ENCODE data around the gene FBXO45. TPM values are rescaled to one million over a fixed set of nuclear protein-coding genes. Genes with fewer than 3 reads are reported as not detected.

Gene FBXO45
- total and polyA plus RNA-seq, 2 of the 13 experiments (the other 11 are each of a cell fraction or from before 2014, with no cell fraction given), result 7.0 to 12.1 TPM

DNA sequence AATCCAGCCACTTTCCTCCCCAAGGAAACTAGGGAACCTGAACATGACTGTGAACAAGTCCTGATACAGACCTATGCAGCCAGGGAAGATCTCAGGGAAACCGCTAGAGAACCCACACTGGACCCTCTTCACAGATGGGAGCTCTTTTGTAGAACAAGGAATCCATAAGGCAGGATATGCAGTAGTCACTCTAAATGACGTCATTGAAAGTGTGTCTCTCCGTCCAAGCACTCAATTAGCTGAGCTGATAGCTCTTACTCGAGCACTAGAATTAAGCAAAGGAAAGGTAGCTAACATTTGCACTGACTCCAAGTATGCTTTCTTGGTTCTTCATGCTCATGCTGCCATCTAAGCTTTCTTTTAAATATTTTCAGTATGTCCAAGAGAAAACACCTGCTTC, 43.3 kb upstream of the FBXO45 start:
- CTCF ChIA-PET (ENCODE audit: low intra/inter-chr PET ratio, low total read pairs), result no interaction called here
- WGBS (ENCODE audit: low lambda C conversion rate), result 22% methylated on average over 2 of the region's 4 CpGs
- BruUV-seq (replicated peaks), result no TSS peak

DNA sequence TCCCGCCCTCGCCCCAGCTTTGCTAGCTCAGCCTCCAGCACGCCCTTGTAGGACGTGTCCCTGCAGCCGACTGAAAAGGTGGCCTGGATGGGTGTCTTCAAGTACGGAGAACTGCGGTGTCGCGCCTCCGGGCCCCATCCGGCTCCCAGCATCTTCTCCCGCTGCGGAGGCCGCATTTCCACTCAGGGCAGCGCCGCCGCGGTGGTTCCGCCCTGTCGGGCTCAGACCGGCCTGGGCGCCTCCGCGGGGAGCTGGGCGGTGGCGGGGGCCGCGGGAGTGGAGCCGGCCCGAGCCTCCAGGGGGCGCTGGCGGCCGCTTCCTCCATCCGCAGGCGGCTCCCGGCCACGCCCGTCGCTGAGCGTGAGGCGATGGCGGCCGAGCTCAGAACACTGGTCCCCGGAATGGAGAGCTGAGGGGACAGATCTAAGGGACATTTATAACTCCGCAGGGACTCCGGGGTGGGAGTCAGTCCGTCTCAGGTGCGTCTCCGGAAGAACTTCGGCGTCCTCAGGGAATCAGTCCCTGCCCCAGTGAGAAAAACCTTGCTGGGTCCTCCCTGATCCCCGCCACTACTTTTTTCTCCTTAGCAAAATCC, 39.7 kb upstream of the FBXO45 start:
- WGBS (ENCODE audit: low lambda C conversion rate), result 70% methylated on average over 33 of the region's 52 CpGs
- ChIA-PET CTCF (ENCODE audit: low intra/inter-chr PET ratio, low total read pairs) (no interaction called here), POLR2A (no interaction called here)
- H3K36me3 ChIP-seq (replicated peaks in 1 of 2; ENCODE audit: control insufficient read depth in 1 of 2, insufficient read depth in 2 of 2, low read length in 2 of 2), result no peaks in the 10 kb centered on the region
- in situ Hi-C loops (cut with HindIII; ENCODE audit: extremely low pct_ligation_motif_present, low pct_unique_long_range_greater_than_20kb), result no loop called here
- intact Hi-C loops (cut with micrococcal nuclease; ENCODE audit: unreplicated experiment), result no loop called here
- H3K79me2 ChIP-seq (ENCODE audit: insufficient read depth, low read length), result no peaks in the 10 kb centered on the region
- ATAC-seq, result peak; percentile 90
- no peaks in the 10 kb centered on the region; a peak in 1 of 5 replicates for H3K27me3 ChIP-seq (ENCODE audit: control insufficient read depth in 1 of 2, insufficient read depth in 2 of 2, low read length in 2 of 2)
- no peak for FAIRE-seq
- no peaks in the 10 kb centered on the region; the same call in 1 of the 2 replicates for H3K9me3 ChIP-seq (ENCODE audit: low read length)
- DNase-seq (ENCODE audit: low spot score), result no peak
- H2AFZ ChIP-seq (ENCODE audit: low read length), result no peak overlapping the region
- H3K4me2 ChIP-seq (ENCODE audit: low read depth, low read length), result no peak overlapping the region
- no TSS peak for BruUV-seq (replicated peaks)
- no peaks in the 10 kb centered on the region for H4K20me1 ChIP-seq (ENCODE audit: insufficient read depth, low read length)
- no peak overlapping the region for H3K9ac ChIP-seq (ENCODE audit: insufficient read depth, low read depth, low read length)
- no peak overlapping the region for H3K27ac ChIP-seq (ENCODE audit: extremely low read length, insufficient read depth, low read length)
- no peak overlapping the region for H3K4me3 ChIP-seq (replicated peaks in 1 of 3; ENCODE audit: insufficient read depth in 1 of 3, low read depth in 2 of 3, low read length in 3 of 3)
- peaks cover 9% of the 10 kb centered on the region for H3K4me1 ChIP-seq (ENCODE audit: insufficient read depth, low read length)
- TF ChIP-seq, protein P1, sequence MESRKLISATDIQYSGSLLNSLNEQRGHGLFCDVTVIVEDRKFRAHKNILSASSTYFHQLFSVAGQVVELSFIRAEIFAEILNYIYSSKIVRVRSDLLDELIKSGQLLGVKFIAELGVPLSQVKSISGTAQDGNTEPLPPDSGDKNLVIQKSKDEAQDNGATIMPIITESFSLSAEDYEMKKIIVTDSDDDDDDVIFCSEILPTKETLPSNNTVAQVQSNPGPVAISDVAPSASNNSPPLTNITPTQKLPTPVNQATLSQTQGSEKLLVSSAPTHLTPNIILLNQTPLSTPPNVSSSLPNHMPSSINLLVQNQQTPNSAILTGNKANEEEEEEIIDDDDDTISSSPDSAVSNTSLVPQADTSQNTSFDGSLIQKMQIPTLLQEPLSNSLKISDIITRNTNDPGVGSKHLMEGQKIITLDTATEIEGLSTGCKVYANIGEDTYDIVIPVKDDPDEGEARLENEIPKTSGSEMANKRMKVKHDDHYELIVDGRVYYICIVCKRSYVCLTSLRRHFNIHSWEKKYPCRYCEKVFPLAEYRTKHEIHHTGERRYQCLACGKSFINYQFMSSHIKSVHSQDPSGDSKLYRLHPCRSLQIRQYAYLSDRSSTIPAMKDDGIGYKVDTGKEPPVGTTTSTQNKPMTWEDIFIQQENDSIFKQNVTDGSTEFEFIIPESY (CRISPR knock-in tag; IDR thresholded peaks at IDR 0.05), result peak; percentile 95
- TF ChIP-seq, protein P2, sequence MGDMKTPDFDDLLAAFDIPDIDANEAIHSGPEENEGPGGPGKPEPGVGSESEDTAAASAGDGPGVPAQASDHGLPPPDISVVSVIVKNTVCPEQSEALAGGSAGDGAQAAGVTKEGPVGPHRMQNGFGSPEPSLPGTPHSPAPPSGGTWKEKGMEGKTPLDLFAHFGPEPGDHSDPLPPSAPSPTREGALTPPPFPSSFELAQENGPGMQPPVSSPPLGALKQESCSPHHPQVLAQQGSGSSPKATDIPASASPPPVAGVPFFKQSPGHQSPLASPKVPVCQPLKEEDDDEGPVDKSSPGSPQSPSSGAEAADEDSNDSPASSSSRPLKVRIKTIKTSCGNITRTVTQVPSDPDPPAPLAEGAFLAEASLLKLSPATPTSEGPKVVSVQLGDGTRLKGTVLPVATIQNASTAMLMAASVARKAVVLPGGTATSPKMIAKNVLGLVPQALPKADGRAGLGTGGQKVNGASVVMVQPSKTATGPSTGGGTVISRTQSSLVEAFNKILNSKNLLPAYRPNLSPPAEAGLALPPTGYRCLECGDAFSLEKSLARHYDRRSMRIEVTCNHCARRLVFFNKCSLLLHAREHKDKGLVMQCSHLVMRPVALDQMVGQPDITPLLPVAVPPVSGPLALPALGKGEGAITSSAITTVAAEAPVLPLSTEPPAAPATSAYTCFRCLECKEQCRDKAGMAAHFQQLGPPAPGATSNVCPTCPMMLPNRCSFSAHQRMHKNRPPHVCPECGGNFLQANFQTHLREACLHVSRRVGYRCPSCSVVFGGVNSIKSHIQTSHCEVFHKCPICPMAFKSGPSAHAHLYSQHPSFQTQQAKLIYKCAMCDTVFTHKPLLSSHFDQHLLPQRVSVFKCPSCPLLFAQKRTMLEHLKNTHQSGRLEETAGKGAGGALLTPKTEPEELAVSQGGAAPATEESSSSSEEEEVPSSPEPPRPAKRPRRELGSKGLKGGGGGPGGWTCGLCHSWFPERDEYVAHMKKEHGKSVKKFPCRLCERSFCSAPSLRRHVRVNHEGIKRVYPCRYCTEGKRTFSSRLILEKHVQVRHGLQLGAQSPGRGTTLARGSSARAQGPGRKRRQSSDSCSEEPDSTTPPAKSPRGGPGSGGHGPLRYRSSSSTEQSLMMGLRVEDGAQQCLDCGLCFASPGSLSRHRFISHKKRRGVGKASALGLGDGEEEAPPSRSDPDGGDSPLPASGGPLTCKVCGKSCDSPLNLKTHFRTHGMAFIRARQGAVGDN (CRISPR knock-in tag; IDR thresholded peaks at IDR 0.05), result peak; percentile 28; the same call in 1 of the 2 replicates
- peak; percentile 14 for TF ChIP-seq YY1 (IDR thresholded peaks at IDR 0.05; ENCODE audit: insufficient read depth, insufficient replicate concordance, low read depth, low read length)
- no peak for TF ChIP-seq ATAD3A (CRISPR knock-in tag; IDR thresholded peaks at IDR 0.05)
- TF ChIP-seq ZNF350 (CRISPR knock-in tag; IDR thresholded peaks at IDR 0.05; ENCODE audit: borderline replicate concordance, low read depth), result 0 out of 2 replicates have a peak, but pooled peaks have one; percentile 18
- TF ChIP-seq ZNF550 (CRISPR knock-in tag; IDR thresholded peaks at IDR 0.05; ENCODE audit: borderline replicate concordance), result no peak
- TF ChIP-seq, protein P3, sequence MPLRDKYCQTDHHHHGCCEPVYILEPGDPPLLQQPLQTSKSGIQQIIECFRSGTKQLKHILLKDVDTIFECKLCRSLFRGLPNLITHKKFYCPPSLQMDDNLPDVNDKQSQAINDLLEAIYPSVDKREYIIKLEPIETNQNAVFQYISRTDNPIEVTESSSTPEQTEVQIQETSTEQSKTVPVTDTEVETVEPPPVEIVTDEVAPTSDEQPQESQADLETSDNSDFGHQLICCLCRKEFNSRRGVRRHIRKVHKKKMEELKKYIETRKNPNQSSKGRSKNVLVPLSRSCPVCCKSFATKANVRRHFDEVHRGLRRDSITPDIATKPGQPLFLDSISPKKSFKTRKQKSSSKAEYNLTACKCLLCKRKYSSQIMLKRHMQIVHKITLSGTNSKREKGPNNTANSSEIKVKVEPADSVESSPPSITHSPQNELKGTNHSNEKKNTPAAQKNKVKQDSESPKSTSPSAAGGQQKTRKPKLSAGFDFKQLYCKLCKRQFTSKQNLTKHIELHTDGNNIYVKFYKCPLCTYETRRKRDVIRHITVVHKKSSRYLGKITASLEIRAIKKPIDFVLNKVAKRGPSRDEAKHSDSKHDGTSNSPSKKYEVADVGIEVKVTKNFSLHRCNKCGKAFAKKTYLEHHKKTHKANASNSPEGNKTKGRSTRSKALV (CRISPR knock-in tag; IDR thresholded peaks at IDR 0.05), result no peak

More for the DNA sequence above, 43.3 kb upstream of the FBXO45 start:
- Histone ChIP-seq H3K79me2 (ENCODE audit: insufficient read depth, low read length) (no peaks in the 10 kb centered on the region), H3K4me3 (replicated peaks in 1 of 3; ENCODE audit: insufficient read depth in 1 of 3, low read depth in 2 of 3, low read length in 3 of 3) (no peak overlapping the region), H3K27ac (ENCODE audit: extremely low read length, insufficient read depth, low read length) (no peak overlapping the region), H3K9me3 (ENCODE audit: low read length) (no peaks in the 10 kb centered on the region), H4K20me1 (ENCODE audit: insufficient read depth, low read length) (no peaks in the 10 kb centered on the region), H3K4me2 (ENCODE audit: low read depth, low read length) (0 out of 2 replicates have a peak overlapping the region, but pooled peaks have one; percentile 18), H3K36me3 (replicated peaks in 1 of 2; ENCODE audit: control insufficient read depth in 1 of 2, insufficient read depth in 2 of 2, low read length in 2 of 2) (no peaks in the 10 kb centered on the region), H3K9ac (ENCODE audit: insufficient read depth, low read depth, low read length) (no peak overlapping the region), H2AFZ (ENCODE audit: low read length) (no peak overlapping the region), H3K27me3 (ENCODE audit: control insufficient read depth in 1 of 2, insufficient read depth in 2 of 2, low read length in 2 of 2) (peaks cover 0 to 8% of the 10 kb centered on the region in 2 experiments; a peak in 1 of 5 replicates), H3K4me1 (ENCODE audit: insufficient read depth, low read length) (no peaks in the 10 kb centered on the region; the same call in 1 of the 2 replicates)
- no peak for ATAC-seq
- intact Hi-C loops (cut with micrococcal nuclease; ENCODE audit: unreplicated experiment), result no loop called here
- TF ChIP-seq ATF7 (IDR thresholded peaks at IDR 0.05) (peak; percentile 98), ATF7 (CRISPR knock-in tag; IDR thresholded peaks at IDR 0.05) (no peak), ZFAT (CRISPR knock-in tag; conservative IDR thresholded peaks at IDR 0.05) (no peak), CREB1 (IDR thresholded peaks at IDR 0.05) (peak; percentile 91), CREB1 (CRISPR knock-in tag; IDR thresholded peaks at IDR 0.05) (no peak)
- POLR2A ChIA-PET, result no interaction called here
- in situ Hi-C loops (cut with HindIII; ENCODE audit: extremely low pct_ligation_motif_present, low pct_unique_long_range_greater_than_20kb), result no loop called here
- no peak for FAIRE-seq
- no peak for DNase-seq (ENCODE audit: low spot score)
